IMR-90 (cell line): ENCODE data around the gene CTIF.

Source experiments
- CTCF ChIP-seq: conservative IDR thresholded peaks from 2 replicates; pipeline ENCODE4 v1.5.1; 2012; ENCODE audit warnings: mild to moderate bottlenecking, low read depth, low read length, improper control_type of control experiment
- ELK1 ChIP-seq: fragments of 150-350 bp; IDR thresholded peaks from 2 replicates; pipeline ENCODE4 v1.6.1; 2016; ENCODE audit warnings: low read depth, mild to moderate bottlenecking, low read length, moderate library complexity, borderline replicate concordance
- FOS ChIP-seq: fragments of 150-350 bp; IDR thresholded peaks from 2 replicates; pipeline ENCODE4 v1.6.1; 2016; ENCODE audit warnings: low read depth, low read length
- POLR2A ChIP-seq: IDR thresholded peaks from 2 replicates; pipeline ENCODE4 v1.6.1; 2012; ENCODE audit warnings: mild to moderate bottlenecking, low read depth, low read length
- RAD21 ChIP-seq: IDR thresholded peaks from 2 replicates; pipeline ENCODE4 v1.6.1; 2012; ENCODE audit warnings: low read length, improper control_type of control experiment
- RFX5 ChIP-seq: IDR thresholded peaks from 2 replicates; pipeline ENCODE4 v1.8.0; 2012; ENCODE audit warnings: low read depth, mild to moderate bottlenecking, low read length, moderate library complexity
- USF2 ChIP-seq: fragments of 150-350 bp; IDR thresholded peaks from 2 replicates; pipeline ENCODE4 v1.6.1; 2017; ENCODE audit warnings: mild to moderate bottlenecking, antibody characterized with exemption, low read length, low read depth

GRCh38 chr18:48876590-48876989, 337.8 kb downstream of the CTIF start:
- no peak for TF ChIP-seq FOS
- TF ChIP-seq CTCF = no peak
- TF ChIP-seq RAD21 = no peak
- no peak for TF ChIP-seq ELK1
- TF ChIP-seq USF2 = no peak
- no peak for TF ChIP-seq POLR2A
- TF ChIP-seq RFX5 = no peak
